A375 (cell line): Measurements from ENCODE around the gene GNAI2. TPM values are rescaled to one million over a fixed set of nuclear protein-coding genes. Genes with fewer than 3 reads are reported as not detected.

ENCODE experiments used
- small RNA-seq: library from RNA; depleted of rRNA; stranded (forward); fragments of <200 nt; gene quantifications from one replicate; pipeline ENCODE3, GENCODE V24; 2014
- total RNA-seq: library from RNA; depleted of rRNA; stranded (reverse); fragments of >200 nt; shearing (Covaris generic); gene quantifications from 2 replicates; pipeline ENCODE4 v1.2.3, GENCODE V29; 2014; rRNA removed

The GNAI2 gene
- total RNA-seq = 151 and 172 TPM in 2 replicates

GRCh38 chr3:50235716-50236483, at the start of gene GNAI2:
TSS of gene GNAI2 (plus strand) at chr3:50236204. CDS start at chr3:50236336, 132 bp downstream.

GRCh38 chr3:50190936-50191660, 44.9 kb upstream of the GNAI2 start, which contains the start of gene GNAT1:
TSS of gene GNAT1 (plus strand) at chr3:50191610. CDS start at chr3:50191726, 116 bp downstream.

GRCh38 chr3:50204804-50205412, 31.1 kb upstream of the GNAI2 start, which contains the start of gene SLC38A3:
TSS of gene SLC38A3 (plus strand) at chr3:50205271. CDS start at chr3:50214200, 8,929 bp downstream.

GRCh38 chr3:50268703-50269451, 32.9 kb downstream of the GNAI2 start, which contains the start of gene SEMA3B:
TSS of gene SEMA3B (plus strand) at chr3:50269147. CDS start at chr3:50269241, 94 bp downstream.

GRCh38 chr3:50278880-50279224, 42.8 kb downstream of the GNAI2 start, which contains the start of gene LSMEM2:
TSS of gene LSMEM2 (plus strand) at chr3:50279087. CDS start at chr3:50279114, 27 bp downstream.

GRCh38 chr3:50292159-50293078, 56.4 kb downstream of the GNAI2 start, which contains the start of gene IFRD2:
TSS of gene IFRD2 (minus strand) at chr3:50292429. CDS start at chr3:50292274, 155 bp downstream.

GRCh38 chr3:50298836-50299637, 63.0 kb downstream of the GNAI2 start, which contains the start of the genes HYAL3 and NAA80:
TSS of gene HYAL3 (minus strand) at chr3:50299405. CDS start at chr3:50295602, 3,803 bp downstream.
TSS of gene NAA80 (minus strand) at chr3:50299405. CDS start at chr3:50297463, 1,942 bp downstream.

GRCh38 chr3:50303013-50303815, 67.2 kb downstream of the GNAI2 start, which contains the start of gene HYAL1:
TSS of gene HYAL1 (minus strand) at chr3:50303574. CDS start at chr3:50302956, 618 bp downstream.

Small RNAs within 50 kb of the gene (small RNA-seq; reads per million reads assigned to genes)
- not detected for gene MIR5787

Other genes with a start within 250 kb of the GNAI2 start
- gene RBM5, start 147.3 kb upstream of the GNAI2 start, total RNA-seq = 144 and 173 TPM in 2 replicates
- 10.4 and 17.0 TPM in 2 replicates for gene SEMA3F, start 80.9 kb upstream of the GNAI2 start, total RNA-seq
- not detected in 2 replicates for gene GNAT1, start 44.6 kb upstream of the GNAI2 start, total RNA-seq
- 0.34 and 0.53 TPM in 2 replicates for gene SLC38A3, start 30.9 kb upstream of the GNAI2 start, total RNA-seq
- gene SEMA3B, start 32.9 kb downstream of the GNAI2 start, total RNA-seq = 237 and 258 TPM in 2 replicates
- gene LSMEM2, start 42.9 kb downstream of the GNAI2 start, total RNA-seq = 0.15 and 1.2 TPM in 2 replicates
- gene IFRD2, start 56.2 kb downstream of the GNAI2 start, total RNA-seq = 133 and 170 TPM in 2 replicates
- 8.4 and 9.2 TPM in 2 replicates for gene HYAL3, start 63.2 kb downstream of the GNAI2 start, total RNA-seq
- 14.7 and 16.3 TPM in 2 replicates for gene NAA80, start 63.2 kb downstream of the GNAI2 start, total RNA-seq
- gene HYAL1, start 67.4 kb downstream of the GNAI2 start, total RNA-seq = 0.32 and 0.34 TPM in 2 replicates
- gene HYAL2, start 86.5 kb downstream of the GNAI2 start, total RNA-seq = 40.3 and 41.5 TPM in 2 replicates
- gene TUSC2, start 92.0 kb downstream of the GNAI2 start, total RNA-seq = 82.0 and 86.7 TPM in 2 replicates
- 11.2 and 15.8 TPM in 2 replicates for gene RASSF1, start 104.6 kb downstream of the GNAI2 start, total RNA-seq
- gene ZMYND10, start 109.5 kb downstream of the GNAI2 start, total RNA-seq = 1.9 and 4.0 TPM in 2 replicates
- 39.1 and 43.1 TPM in 2 replicates for gene NPRL2, start 114.6 kb downstream of the GNAI2 start, total RNA-seq
- gene CYB561D2, start 114.7 kb downstream of the GNAI2 start, total RNA-seq = 27.0 and 29.1 TPM in 2 replicates
- gene TMEM115, start 123.3 kb downstream of the GNAI2 start, total RNA-seq = 54.7 and 59.0 TPM in 2 replicates